NCI-H2081 (cell line): ENCODE data around the gene ERN2.
"Not testable (repeated sequence)": the region's sequence is repeated elsewhere in the genome, so short reads cannot be mapped to it uniquely, and the experiment has no call there.

Source experiments
- DNase-seq, 2 experiments: peaks; one replicate each; lab custom pipeline; 2025; lab: John Stamatoyannopoulos, UW

ERN2 gene

GRCh38 chr16:23712976-23713375 is at the start of gene ERN2:
ERN2 (minus strand) TSS chr16:23713222; CDS start chr16:23713187, 35 bp downstream.
- DNase-seq = no peak

GRCh38 chr16:23757937-23758619 is 45.1 kb upstream of the ERN2 start:
- DNase-seq = no peak

GRCh38 chr16:23757116-23757515 is 44.1 kb upstream of the ERN2 start:
- no peak for DNase-seq

GRCh38 chr16:23755484-23755809 is 42.4 kb upstream of the ERN2 start:
- no peak for DNase-seq

GRCh38 chr16:23754594-23755483 is 41.8 kb upstream of the ERN2 start, which contains the start of gene CHP2:
CHP2 (plus strand) TSS chr16:23755026; CDS start chr16:23755050, 24 bp downstream.
- no peak for DNase-seq

- DNase-seq = no peak
Measured at GRCh38 chr16:23753908-23754593, 41.0 kb upstream of the ERN2 start.

GRCh38 chr16:23751053-23751452 is 38.0 kb upstream of the ERN2 start:
- DNase-seq = not testable (repeated sequence)

GRCh38 chr16:23748630-23749029 is 35.6 kb upstream of the ERN2 start:
- DNase-seq = no peak

- DNase-seq = no peak
Measured at GRCh38 chr16:23745263-23745662, 32.2 kb upstream of the ERN2 start.

- DNase-seq = no peak
Measured at GRCh38 chr16:23742766-23743165, 29.7 kb upstream of the ERN2 start.

- DNase-seq = no peak
Measured at GRCh38 chr16:23741675-23742303, 28.8 kb upstream of the ERN2 start.

- DNase-seq = no peak
Measured at GRCh38 chr16:23739516-23739915, 26.5 kb upstream of the ERN2 start.

GRCh38 chr16:23737423-23738028 is 24.5 kb upstream of the ERN2 start:
- DNase-seq = not testable (repeated sequence)

- no peak for DNase-seq
Measured at GRCh38 chr16:23734176-23734893, 21.3 kb upstream of the ERN2 start.

GRCh38 chr16:23729503-23730424 is 16.7 kb upstream of the ERN2 start:
- no peak for DNase-seq

GRCh38 chr16:23728112-23728477 is 15.1 kb upstream of the ERN2 start:
- no peak for DNase-seq

GRCh38 chr16:23726710-23727109 is 13.7 kb upstream of the ERN2 start:
- no peak for DNase-seq

- no peak for DNase-seq
Measured at GRCh38 chr16:23724785-23725131, 11.7 kb upstream of the ERN2 start.

- no peak for DNase-seq
Measured at GRCh38 chr16:23724096-23724784, 11.2 kb upstream of the ERN2 start.
